Islet of Langerhans (tissue), 1 donor: Measurements from ENCODE around the gene WNT8A.

Experiments
- FAIRE-seq: peaks from one replicate; lab custom pipeline; 2011; peaks lifted over from hg19 to GRCh38; lab: Jason Lieb, UNC

WNT8A gene

DNA sequence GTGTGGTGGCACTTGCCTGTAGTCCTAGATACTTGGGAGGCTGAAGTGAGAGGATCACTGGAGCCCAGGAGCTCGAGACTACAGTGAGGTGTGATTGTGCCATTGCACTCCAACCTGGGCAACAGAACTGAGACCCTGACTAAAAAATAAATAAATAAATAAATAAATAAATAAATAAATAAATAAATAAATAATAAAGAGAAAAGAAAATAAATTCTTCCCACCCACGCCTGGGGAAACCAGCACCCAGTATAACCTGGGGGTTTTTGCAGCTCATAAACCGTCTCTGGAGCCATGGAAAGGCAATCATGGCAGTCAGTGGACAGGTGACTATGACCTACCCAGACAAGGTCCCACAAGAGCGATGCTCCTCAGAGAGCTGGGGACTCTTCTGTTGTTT, 7.9 kb downstream of the WNT8A start:
- FAIRE-seq: no peak

DNA sequence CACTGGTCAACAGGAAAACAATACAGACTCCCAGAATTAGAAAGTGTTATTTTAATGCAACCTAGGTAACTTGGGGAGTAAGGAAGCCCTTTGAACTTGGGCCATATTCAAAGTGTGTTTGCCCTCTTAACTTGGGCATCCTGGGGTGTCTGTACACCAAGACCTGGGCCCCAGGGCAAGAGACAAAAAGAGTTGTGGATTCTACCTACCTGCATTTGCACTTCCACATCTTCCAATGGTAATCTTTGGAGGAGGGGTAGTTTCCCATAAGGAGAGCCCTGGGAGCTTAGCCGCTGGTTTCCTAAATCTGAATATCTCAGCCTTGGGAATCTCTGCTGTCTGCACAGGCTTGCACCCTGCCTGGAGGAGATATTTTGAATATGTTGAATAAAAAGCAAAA, 8.5 kb downstream of the WNT8A start:
- no peak for FAIRE-seq

DNA sequence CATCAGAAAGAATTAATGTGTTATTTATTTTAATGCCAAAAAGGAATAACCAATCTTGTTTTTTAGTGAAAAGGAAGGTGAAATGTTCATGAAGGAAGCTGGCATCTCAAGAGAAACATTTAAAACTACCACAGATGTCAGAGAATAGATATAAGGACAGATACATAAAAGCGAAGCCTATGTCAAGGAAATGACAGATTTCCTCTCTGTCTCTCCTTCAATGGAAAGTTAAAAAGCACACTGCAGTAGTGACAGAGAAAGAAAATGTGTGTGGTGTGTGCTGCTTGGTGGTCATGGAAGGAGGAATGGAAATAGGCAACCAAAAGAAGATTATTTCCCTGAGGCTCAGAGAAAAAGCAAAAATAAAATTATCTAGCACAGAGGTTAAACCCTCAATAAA, 9.2 kb downstream of the WNT8A start:
- no peak for FAIRE-seq

DNA sequence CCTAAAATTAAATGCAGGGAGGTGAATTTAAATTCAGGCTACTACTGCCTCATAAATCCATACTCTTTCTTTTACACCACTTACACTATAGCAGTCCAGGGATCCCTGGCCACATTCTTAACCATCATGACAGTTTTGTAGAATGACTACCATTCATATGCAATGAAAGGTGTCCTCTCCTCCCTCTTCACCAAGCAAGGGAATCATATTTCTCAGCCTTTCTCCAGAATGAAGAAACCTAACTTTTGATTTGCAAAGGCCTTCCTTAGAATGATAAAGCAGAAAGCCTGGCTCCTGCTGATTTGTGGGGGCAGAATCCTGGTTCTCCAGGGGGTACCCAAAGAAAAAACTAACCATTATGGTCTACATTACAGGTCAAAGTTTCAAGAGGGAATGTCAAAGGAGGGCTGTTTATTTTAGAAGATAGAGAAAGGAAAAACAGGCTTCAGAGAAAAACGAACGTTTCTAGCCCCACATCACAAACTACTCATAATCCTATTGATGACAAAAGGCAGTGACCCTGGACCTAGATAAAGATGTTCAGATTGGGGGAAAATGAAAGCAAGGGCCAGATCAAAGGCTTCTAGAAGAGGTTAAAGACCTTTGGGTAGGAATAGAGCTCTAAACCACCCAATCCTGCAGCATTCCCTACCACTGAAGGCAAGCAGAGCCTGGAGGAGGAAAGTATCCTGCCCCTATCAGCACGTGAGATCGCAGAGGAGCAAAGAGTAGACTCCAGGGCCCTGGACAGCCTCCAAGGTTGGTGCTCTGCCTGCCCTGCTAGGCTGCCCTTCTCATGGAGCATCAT, 11.5 kb downstream of the WNT8A start:
- FAIRE-seq: no peak

DNA sequence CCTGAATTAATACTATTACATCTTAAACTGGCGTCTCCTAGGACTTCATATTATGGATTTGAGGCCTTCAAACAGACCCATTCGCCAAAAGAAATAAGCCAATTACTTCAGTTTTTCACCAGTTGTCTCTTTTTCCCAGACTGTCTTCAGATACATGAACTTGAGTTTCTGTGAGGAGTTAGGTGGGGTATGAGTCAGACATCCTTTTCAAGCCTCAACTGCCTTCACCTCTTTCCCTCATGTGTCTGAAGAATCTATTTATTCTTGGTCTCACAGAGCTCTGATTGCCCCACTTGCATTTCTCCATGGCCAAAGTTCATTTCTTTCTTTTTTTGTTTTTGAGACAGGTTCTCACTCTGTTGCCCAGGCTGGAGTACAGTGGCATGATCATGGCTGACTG, 12.5 kb downstream of the WNT8A start:
- FAIRE-seq: no peak

DNA sequence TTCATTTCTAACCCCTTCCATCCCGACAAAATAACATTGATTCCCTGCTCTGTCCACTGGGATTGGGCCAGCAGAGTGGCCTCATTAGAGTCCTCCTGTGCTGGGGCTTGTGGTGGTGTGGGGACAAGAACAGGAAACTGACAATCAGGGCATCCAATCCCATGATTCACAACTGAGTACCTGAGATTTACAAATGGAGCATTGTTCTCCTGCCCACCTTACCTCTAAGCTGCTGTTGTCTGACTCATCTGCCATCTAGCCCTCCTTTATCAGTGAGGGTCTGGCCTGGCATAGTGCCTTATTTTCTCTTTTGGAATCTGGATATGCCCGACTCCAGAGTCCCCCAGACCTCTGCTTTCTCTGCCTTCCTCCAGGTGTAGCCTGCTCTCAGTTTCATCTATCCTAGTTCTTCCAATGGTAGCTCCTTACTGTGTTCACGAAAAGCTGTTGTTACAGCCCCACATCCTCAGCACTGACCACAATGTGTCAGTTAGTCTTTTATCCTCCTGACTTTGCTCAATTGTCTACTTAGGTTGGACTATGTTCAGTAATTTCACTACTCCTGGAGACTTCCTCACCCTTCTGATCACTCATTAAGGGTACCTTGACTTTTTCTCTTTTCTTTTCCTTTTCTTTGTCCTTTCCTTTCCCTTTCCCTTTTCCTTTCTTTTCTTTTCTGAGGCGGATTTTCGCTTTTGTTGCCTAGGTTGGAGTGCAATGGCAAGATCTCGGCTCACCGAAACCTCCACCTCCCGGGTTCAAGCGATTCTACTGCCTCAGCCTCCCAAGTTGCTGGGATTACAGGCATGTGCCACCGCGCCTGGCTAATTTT, 13.4 kb downstream of the WNT8A start:
- no peak for FAIRE-seq

DNA sequence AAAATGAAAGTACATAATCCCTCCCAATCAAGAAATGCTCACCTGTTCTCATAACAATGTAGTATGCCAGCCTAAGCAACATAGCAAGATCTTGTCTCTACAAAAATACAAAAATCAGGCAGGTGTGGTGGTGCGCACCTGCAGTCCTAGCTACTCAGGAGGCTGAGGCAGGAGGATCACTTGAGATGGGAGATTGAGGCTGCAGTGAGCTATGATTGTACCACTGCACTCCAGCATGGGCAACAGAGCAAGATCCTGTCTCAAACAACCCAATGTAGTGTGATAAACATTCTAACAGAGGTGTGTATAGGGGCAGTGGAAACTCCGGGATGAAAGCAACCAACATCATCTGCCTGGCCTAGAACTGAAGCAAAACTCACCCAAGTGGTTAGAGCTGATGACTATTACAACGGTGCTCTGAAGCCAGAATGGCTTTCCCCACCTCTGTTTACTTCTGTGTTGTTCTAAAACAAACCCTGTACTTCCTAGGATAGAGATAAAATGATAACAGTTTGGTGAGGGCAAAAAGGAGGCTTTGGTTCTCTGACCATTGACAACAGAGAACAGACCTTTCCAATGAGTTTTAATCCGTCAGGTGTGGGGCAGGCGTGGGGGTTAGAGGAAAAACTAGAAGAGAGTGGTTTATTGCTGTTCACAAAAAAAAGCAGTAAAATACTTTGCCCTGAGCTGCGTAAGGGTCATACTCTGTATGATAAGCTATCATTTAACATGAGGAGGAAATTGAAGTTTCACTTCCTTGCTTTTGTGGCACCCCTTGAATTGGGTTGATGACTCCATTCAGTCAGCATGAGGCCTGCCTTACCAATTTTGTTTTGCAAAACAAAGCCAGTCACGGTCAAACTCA, 18.9 kb downstream of the WNT8A start:
- FAIRE-seq: no peak

DNA sequence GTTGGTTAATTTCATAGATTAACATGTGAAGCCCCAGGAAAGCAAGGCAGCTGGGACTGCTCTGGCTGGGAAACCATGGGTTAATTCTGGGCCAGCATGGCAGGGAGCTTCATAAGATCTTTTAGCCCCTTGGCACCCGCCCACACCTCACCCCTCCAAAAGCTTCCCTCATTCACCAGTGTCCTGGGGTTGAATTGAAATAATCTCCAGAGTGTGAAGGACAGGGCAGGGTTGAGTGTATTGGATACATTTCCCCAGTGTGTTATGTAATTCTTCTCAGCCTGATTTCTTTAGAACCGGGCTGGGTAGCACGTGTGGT, 19.4 kb downstream of the WNT8A start:
- FAIRE-seq: no peak

DNA sequence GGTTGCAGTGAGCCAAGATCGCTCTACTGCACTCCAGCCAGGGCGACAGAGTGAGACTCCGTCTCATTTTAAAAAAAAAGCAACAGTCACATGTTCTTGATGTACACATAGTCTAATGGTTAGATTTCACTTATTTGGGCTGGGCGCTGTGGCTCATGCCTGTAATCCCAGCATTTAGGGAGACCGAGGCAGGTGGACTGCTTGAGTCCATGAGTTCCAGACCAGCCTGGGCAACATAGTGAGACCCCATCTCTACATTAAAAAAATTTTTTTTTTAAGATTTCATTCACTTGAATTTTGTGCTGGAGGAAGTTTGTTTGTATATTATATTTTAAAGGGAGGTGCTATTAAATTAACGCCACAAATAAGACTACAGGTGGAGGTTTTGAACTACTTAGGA, 21.9 kb downstream of the WNT8A start:
- FAIRE-seq: no peak

DNA sequence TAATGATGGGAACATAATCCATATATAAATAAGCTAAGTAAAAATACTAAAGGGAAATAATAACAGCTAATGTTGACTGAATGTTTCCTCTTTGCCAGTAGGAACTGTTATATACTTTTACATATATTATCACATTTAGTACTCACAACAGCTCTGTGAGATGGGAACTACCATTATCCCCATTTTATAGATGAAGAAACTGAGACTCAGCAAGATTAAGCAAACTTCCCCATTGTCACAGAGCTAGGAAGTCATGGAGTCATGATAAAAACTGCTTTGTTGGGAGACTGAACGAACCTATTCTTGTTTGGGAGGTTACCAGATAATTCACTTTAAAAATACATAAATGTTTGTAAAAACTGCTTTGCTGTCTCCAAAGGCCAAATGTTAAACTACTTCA, 23.4 kb downstream of the WNT8A start:
- FAIRE-seq: no peak

DNA sequence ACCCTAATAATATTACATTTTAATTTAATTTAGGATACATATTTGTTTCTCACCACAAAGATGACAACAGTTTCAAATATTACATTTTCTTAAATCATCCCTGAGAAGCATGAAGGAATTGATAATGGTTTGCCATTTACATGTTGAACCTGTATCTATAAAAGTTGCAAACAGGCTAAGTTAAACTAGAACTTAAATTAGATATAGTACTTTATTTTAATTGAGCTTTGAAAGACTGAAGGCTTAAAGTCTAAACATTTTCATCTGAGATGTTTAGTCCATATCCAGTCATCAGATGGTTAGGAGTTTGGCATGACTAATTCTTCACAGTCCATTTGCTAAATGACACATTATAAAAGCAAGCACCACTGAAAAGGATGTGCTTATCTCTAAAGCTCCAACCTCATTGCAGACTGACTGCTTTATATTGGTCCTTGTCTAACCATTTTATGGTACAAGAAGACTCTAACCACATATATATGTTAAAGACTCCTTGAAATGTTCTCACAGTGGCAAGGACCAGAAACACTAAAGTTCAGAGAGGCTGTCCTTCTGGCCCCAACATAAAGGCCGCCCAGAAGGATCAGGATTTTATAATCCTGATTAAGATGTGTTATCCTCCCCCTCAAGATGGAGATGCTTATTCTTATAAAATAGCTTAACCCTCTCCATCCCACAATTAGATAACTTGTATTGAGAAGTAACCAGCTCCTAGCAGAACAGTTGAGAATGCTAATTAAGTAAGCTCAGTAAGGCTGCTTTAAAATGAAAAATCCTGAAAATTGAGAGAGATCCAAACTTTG, 25.8 kb downstream of the WNT8A start:
- FAIRE-seq: peak; percentile 53

DNA sequence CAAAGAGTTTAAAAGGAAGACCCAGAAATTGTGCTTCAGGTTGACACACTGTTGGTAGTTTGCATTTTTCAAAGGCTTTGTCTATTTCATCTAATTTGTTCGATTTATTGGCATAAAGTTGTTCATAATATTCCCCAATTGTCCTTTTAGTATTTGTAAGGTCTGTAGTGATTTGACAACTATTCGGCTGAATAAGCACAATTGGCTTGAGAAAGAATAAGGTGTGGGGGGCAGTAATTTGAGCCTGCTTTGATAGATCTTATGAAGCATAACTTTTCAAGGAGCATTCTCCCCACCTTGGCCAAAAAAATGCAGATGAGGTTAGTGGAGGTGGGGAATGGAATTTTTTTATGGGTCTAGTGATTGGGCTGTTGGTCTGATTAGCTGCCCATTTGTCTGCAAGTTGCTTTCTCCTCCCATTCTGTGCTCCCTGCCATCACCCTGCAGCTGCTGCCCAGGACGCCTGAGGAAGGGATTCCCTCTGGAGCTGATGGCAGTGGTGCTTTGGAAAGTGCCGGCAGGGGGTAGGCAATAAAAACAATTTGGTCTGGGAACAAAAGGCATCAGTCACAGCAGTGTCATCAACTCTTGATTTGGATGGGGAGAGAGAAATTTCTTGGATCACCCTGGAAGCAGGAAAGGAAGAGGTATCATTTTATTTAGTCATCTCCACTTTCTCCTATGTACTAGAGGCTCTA, 26.6 kb downstream of the WNT8A start:
- FAIRE-seq: no peak

DNA sequence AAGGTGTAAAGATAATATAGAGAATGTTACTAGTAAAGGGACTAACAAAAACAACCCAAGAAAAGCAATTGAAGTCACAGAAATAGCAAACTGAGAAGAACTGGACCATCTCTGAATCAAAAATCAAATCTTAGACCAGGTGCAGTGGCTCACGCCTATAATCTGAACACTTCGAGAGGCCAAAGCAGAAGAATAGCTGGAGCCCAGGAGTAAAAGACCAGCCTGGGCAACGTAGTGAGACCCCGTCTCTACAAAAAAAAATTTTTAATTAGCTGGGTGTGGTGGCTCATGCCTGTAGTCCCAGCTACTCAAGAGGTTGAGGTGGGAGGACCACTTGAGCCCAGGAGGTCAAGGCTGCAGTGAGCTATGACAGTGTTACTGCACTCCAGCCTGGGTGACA, 27.3 kb downstream of the WNT8A start:
- FAIRE-seq: no peak

DNA sequence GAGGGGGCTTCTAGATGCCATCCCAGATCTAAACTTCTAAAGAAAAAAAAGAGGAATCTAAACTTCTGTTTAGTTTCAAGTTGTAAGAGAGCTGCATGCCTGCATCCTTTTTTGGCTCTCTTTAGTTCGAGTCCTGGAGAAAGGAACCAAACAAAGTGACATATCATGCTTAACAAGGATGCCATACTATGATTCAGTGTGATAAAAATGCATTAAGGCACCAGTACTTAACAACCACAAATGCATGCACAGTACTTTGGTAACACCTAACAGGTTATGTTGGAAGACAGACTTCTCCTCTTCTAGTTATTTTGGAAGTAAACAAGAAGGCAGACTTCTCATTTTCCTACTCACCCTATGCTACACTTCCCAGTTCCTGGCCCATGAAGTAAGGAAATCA, 28.1 kb downstream of the WNT8A start:
- no peak for FAIRE-seq

DNA sequence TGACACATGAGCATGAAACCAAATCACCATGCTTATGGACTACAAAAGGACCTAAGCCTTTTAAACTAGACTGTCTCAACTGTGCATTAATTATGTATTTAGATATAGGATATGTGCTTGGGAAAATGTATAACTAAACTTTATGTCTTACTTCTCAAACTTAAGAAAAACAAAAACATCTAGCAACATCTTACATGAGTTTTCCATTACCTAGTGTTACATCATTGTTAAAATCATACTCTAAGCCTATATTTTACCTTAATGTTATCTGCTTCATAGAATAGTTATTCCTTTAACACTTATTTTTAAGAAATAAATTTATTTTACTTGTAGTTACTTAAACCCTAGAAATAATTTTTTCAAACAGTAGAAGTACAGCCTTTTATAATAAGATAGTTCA, 31.4 kb downstream of the WNT8A start:
- FAIRE-seq: no peak

DNA sequence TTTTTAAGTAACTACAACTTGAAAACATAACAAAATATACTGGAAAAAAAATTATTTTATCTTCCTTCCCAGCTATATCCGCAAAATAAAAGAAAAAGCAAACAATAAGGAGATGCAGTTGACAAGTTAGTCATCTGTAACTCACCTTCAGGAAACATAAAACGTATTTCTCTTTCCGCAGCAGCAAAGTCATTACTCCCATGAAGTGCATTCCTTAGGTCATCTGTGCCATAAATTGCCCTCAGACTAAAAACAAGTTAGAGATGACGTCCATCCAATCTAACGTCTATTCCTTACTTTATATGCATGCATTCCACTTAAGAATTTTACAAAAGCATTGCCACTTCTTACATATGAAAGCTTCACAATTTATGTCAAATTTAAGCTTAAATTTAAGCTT, 44.5 kb downstream of the WNT8A start:
- FAIRE-seq: no peak

DNA sequence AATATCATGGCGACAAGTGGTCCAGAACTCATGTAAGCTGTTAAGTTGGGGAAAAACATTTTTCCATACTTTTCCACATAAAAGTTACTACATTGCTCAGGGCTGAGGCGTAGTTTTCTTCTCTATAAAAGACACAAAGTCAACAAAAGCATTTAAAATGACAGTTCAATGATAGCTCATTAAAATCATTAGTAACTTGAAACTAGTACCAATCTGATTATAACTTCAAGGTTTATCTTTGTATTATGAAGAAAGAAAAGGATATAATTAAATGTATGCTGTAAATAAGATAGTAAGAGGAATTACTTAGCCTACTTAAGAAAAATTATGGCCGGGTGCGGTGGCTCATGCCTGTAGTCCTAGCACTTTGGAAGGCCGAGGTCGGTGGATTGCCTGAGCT, 45.5 kb downstream of the WNT8A start:
- FAIRE-seq: no peak

DNA sequence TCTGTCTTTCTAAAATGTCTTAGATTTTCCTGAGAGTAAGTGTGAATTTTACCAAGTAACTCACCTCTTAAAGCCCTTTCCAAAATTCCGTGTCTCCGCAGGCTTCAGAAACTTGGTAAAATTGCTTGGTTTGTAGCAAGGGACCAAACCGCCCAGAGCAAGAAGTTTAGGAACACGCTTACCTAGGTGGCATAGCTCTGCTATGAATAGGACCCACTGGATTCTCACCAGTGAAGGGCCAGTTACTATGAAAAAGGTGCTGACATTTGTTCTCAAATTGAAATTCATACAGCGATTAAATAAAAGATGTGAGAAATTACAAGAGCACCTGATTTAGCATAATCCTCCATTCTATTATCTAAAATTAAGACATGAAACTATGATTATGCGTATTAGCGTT, 48.7 kb downstream of the WNT8A start:
- no peak for FAIRE-seq

DNA sequence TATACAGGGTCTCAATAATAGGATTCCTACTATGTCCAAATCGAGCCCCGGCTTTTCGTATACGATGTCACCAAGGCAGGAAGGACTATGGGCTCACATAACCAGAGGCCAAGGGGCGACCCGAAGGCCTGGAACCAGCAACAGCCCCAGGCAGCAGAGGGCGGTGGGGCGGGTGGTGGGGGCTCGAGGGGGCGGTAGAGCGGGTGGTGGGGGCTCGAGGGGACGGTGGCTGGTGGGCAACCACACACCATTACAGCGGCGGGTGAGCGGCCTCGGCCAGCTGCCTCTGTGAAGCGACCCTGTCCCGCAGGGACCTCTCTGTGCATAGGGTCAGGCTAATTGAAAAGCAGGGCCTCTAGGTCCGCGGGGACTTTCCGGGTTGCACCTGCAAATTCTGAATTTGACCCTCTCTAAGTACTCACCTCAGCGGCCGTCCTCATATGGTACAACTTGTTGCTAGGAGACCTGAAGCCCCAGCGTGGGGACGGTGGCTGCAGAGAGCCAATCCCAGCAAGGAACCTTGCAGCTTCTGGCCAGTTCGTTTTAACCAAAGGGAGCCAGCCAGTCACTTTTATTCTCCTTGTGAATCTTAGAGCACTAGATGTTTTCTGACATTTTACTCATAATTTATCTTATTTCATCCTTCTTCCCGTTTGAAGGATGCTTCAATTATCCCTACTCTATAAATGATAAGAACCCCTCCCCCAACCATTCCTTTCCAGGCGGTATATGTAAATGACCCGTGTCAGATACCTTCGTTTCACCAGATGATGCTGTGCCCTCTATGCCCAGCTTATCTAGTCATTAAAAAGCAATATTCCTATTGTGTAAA, 55.3 kb downstream of the WNT8A start, which contains the start of gene NME5:
NME5 (minus strand) TSS at position 480 of the 832 bp plus-strand sequence. CDS start 648 bp downstream, outside the sequence.
- FAIRE-seq: peak; percentile 55

DNA sequence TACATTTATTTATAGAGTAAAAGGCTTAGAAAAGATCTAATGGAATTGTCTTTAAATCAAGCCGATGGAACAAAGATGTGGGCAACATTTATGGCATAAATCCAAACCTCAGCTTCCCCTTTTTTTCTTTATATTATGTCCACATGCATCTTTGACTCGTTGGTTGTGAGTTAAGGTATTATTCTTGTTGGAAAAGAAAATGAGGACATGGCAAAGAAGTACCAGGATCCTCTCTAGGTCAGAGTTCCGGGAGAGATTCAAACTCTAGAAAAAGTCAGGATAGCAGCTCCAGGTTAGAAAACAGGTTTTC, 55.9 kb downstream of the WNT8A start:
- no peak for FAIRE-seq

DNA sequence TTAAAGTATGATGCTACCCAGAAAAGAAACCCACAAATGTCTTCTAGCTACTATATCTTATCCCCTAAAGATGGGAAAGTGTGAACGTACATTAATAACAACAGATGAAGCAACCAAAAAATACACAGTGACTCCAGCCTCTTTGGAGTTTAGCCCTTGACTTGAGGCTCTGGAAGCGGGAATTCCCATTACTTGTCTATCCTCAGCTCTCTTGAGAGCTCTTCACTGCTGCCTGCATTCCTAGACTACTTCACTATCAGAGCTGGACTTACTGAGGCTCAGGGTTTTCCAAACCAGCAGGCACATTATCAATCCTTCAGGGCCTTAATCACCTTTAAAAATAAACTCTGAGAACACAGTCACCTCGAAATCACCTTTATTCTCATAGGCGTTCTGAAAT, 56.4 kb downstream of the WNT8A start:
- FAIRE-seq: no peak
